Vagina (tissue), 2 donors: ENCODE results near the gene PSKH1.

Source experiments
- CTCF ChIP-seq, 3 experiments: fragments of 450-650 bp in 2 of 3; fragments of 200-600 bp in 1 of 3; sonication (generic) in 1 of 3; IDR thresholded peaks; one replicate each; pipeline ENCODE4 v1.5.1; 2017 to 2019; ENCODE audit warnings: antibody characterized with exemption in 3 of 3, mild to moderate bottlenecking in 2 of 3, moderate library complexity in 2 of 3
- POLR2A ChIP-seq, 2 donors: fragments of 450-650 bp; IDR thresholded peaks; one replicate each; pipeline ENCODE4 v1.6.1; 2017; ENCODE audit warnings: antibody characterized with exemption in 2 of 2, mild to moderate bottlenecking in 2 of 2, moderate library complexity in 2 of 2
- POLR2AphosphoS5 ChIP-seq, 2 donors: sonication (generic); formaldehyde crosslinking; IDR thresholded peaks; one replicate each; pipeline ENCODE4 v1.9.0; 2017; ENCODE audit warnings: antibody characterized with exemption in 2 of 2, mild to moderate bottlenecking in 2 of 2, low read depth in 1 of 2; ENCODE audit not compliant: insufficient read depth in 1 of 2

GRCh38 chr16:67941469-67942199 lies 48.6 kb downstream of the PSKH1 start:
- TF ChIP-seq CTCF (IDR thresholded peaks at IDR 0.05) (no peak), POLR2AphosphoS5 (IDR thresholded peaks at IDR 0.05; ENCODE audit: insufficient read depth in 1 of 2, low read depth in 1 of 2) (no peak), POLR2A (IDR thresholded peaks at IDR 0.05) (no peak)
